AG10803 (cell line): Measurements from ENCODE around the gene KDM5A.
"Not testable (repeated sequence)": the region's sequence is repeated elsewhere in the genome, so short reads cannot be mapped to it uniquely, and the experiment has no call there.

Experiments
- DNase-seq: peaks from one replicate; pipeline ENCODE4 v3.0.0; 2010; ENCODE audit warnings: low read depth
- H3K4me3 ChIP-seq: 2 replicates; pipeline ENCODE4 v1.5.1; 2011; ENCODE audit warnings: mild to moderate bottlenecking, low read length, control low read depth
- CTCF ChIP-seq: conservative IDR thresholded peaks from 2 replicates; pipeline ENCODE4 v1.5.1; 2011; ENCODE audit warnings: mild to moderate bottlenecking, low read length, control low read depth, inconsistent platforms

KDM5A gene

GRCh38 chr12:325906-326305 is 63.2 kb downstream of the KDM5A start:
- no peak for TF ChIP-seq CTCF
- H3K4me3 ChIP-seq, result no peak overlapping the region
- DNase-seq, result peak; percentile 44

- DNase-seq, result no peak
- TF ChIP-seq CTCF, result no peak
- no peak overlapping the region for H3K4me3 ChIP-seq
Measured at GRCh38 chr12:323507-323906, 65.6 kb downstream of the KDM5A start.

GRCh38 chr12:321606-322326 is 67.4 kb downstream of the KDM5A start:
- DNase-seq, result peak; percentile 15

GRCh38 chr12:318759-319515 is 70.2 kb downstream of the KDM5A start:
- peak; percentile 24 for DNase-seq
- no peak overlapping the region for H3K4me3 ChIP-seq
- TF ChIP-seq CTCF, result no peak

More at GRCh38 chr12:321606-322326, 67.4 kb downstream of the KDM5A start:
- peak; percentile 5; the same call in 1 of the 2 replicates for TF ChIP-seq CTCF
- no peak overlapping the region for H3K4me3 ChIP-seq

- no peak for TF ChIP-seq CTCF
- H3K4me3 ChIP-seq, result no peak overlapping the region
- DNase-seq, result no peak
Measured at GRCh38 chr12:308511-308910, 80.6 kb downstream of the KDM5A start.

- no peak for DNase-seq
- no peak for TF ChIP-seq CTCF
- no peak overlapping the region for H3K4me3 ChIP-seq
Measured at GRCh38 chr12:307406-307805, 81.7 kb downstream of the KDM5A start.

- TF ChIP-seq CTCF, result no peak
- H3K4me3 ChIP-seq, result no peak overlapping the region
- no peak for DNase-seq
Measured at GRCh38 chr12:304805-305204, 84.3 kb downstream of the KDM5A start.

- DNase-seq, H3K4me3 ChIP-seq: not testable (repeated sequence)
Measured at GRCh38 chr12:302766-303165, 86.4 kb downstream of the KDM5A start.

GRCh38 chr12:300166-300565 is 89.0 kb downstream of the KDM5A start:
- not testable (repeated sequence) for H3K4me3 ChIP-seq, DNase-seq

GRCh38 chr12:299511-299910 is 89.6 kb downstream of the KDM5A start:
- DNase-seq, H3K4me3 ChIP-seq: not testable (repeated sequence)
